GM23248 (cell line): ENCODE data around the gene EFS.

Source experiments
- EZH2 ChIP-seq: fragments of 200-600 bp; sonication (generic); IDR thresholded peaks from 2 replicates; pipeline ENCODE4 v1.6.1; 2018; ENCODE audit warnings: antibody characterized with exemption, mild to moderate bottlenecking; ENCODE audit not compliant: insufficient read depth, poor library complexity, severe bottlenecking
- EZH2phosphoT487 ChIP-seq: fragments of 200-600 bp; sonication (generic); IDR thresholded peaks from 2 replicates; pipeline ENCODE4 v1.6.1; 2018; ENCODE audit warnings: antibody characterized with exemption, moderate library complexity, mild to moderate bottlenecking, low read depth; ENCODE audit not compliant: insufficient read depth

DNA sequence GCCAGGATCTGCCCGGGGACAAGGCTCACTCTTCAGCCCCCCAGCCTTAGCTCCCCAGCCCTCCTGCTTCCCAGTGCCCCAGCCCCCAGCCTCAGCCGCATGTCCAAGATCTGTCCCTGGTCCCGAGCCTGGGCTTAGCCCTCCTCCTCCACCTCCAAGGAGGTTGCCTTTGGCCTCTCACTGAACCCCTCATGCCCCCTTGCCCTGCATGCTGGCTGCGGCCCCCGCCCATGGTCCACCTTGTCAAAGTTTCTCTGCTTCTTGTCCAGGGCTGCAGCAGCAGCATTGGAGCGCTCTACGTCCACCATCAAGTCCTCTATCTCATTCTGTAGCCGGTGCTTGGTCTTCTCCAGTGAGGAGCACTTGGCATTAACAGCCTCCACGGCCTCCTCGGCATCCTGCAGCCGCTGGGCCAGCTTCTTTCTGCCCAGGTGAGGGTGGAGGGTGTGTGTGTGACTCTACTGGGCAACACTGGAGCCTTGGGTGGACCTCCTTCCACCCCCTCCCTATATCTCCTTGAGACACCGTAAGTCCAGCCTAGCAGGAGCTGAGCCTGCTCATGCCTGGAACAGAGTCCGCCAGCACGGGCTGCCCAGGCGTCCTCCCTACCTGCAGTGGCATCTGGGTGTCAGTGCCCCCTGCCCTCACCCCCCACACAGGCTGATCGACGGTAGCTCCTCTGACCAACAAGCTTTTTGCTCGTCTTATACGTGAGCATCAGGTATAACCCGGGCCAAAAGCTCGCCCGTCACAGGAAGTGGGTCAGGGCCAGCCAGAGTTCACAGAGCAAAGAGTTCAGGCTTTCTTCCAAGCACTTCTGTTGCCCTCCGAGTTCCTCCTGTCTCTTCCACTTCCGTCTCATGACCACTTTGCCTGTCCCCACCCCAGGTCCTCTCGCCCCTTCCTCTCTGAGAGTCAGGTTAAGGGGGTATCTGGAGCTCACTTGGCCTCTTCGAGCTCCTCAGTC is 23.2 kb upstream of the EFS start:
- TF ChIP-seq EZH2 (no peak), EZH2phosphoT487 (no peak)
